Fibroblast of villous mesenchyme (primary cell): ENCODE results near the gene PLEKHB1. TPM values are rescaled to one million over a fixed set of nuclear protein-coding genes. Genes with fewer than 3 reads are reported as not detected.

Source experiments
- DNase-seq: peaks from one replicate; pipeline ENCODE4 v3.0.0-alpha.2; 2010; ENCODE audit warnings: low read depth
- H3K4me3 ChIP-seq: 2 replicates; pipeline ENCODE4 v1.5.1; 2011; ENCODE audit warnings: low read depth, mild to moderate bottlenecking, low read length
- total RNA-seq: library from RNA; depleted of rRNA; stranded (reverse); fragments of >200 nt; gene quantifications from 2 replicates; pipeline ENCODE4 v1.2.3, GENCODE V29; 2012
- TF ChIP-seq, protein P1 (sequence below): IDR thresholded peaks from 2 replicates; pipeline ENCODE4 v1.5.1; 2012; ENCODE audit warnings: low read depth, mild to moderate bottlenecking, low read length; ENCODE audit not compliant: insufficient read depth

The PLEKHB1 gene
- total RNA-seq, 1 donor: under 0.01 TPM

DNA sequence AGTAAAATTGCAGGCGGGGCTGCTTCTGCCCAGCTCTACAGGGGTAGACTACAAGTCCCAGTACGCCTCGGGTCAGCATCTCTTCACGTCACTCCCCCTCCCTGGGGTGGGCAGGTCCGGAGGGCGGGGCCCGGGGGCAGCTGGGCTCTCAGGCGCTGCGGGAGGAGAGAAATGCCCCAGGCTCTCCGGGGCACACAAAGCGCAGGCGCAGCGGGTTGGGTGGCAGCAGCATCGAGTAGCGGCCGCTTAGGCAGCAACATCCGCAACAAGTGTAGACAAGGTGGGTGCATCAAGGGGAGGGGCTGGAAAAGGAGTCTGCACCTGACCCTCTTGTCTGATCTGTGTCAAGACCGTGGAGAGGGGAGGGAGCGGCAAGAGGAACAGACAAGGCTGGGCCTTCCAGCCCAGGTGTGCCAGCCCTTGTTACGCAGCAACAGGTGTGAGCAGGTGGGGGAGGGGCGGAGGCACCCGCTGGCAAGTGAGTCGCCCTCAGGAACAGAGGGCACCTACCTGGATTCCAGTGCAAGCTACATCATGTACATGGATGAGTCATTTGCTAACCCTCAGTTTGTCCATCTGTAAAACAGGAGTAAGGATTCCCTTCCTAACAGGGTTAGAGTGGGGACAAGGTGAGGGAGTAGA lies 1.2 kb downstream of the PLEKHB1 start:
- no peak overlapping the region for H3K4me3 ChIP-seq
- TF ChIP-seq, protein P1, sequence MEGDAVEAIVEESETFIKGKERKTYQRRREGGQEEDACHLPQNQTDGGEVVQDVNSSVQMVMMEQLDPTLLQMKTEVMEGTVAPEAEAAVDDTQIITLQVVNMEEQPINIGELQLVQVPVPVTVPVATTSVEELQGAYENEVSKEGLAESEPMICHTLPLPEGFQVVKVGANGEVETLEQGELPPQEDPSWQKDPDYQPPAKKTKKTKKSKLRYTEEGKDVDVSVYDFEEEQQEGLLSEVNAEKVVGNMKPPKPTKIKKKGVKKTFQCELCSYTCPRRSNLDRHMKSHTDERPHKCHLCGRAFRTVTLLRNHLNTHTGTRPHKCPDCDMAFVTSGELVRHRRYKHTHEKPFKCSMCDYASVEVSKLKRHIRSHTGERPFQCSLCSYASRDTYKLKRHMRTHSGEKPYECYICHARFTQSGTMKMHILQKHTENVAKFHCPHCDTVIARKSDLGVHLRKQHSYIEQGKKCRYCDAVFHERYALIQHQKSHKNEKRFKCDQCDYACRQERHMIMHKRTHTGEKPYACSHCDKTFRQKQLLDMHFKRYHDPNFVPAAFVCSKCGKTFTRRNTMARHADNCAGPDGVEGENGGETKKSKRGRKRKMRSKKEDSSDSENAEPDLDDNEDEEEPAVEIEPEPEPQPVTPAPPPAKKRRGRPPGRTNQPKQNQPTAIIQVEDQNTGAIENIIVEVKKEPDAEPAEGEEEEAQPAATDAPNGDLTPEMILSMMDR: no peak
- peak; percentile 76 for DNase-seq

DNA sequence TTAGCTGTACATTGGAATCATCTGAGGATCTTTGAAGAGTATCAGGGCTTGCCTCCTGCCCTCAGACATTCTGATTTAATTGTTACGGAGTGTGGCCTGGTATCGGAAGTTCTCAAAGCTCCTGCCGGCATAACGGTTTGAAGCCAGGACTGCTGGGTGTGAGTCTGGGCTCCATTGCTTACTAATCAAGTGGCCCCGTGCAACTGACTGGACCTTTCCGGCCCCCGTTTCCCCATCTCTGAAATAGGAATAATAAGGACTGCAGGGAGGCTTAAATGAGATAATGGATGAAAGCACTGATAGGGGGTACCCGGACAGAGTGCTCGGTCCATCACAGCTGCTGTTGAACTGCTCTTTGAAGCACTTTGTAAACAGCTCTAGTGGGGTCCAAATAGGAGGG lies 1.7 kb downstream of the PLEKHB1 start:
- no peak for DNase-seq
- TF ChIP-seq, protein P1: no peak
- H3K4me3 ChIP-seq: no peak overlapping the region

- no peak for DNase-seq
- no peak overlapping the region for H3K4me3 ChIP-seq
- TF ChIP-seq, protein P1: no peak
Measured at GRCh38 chr11:73648571-73649046, 2.2 kb downstream of the PLEKHB1 start.

- TF ChIP-seq, protein P1: no peak
- no peak overlapping the region for H3K4me3 ChIP-seq
- no peak for DNase-seq
Measured at GRCh38 chr11:73649206-73649605, 2.8 kb downstream of the PLEKHB1 start.

GRCh38 chr11:73650400-73650799 lies 4.0 kb downstream of the PLEKHB1 start:
- TF ChIP-seq, protein P1: no peak
- no peak overlapping the region for H3K4me3 ChIP-seq
- DNase-seq: no peak

GRCh38 chr11:73651252-73651651 lies 4.9 kb downstream of the PLEKHB1 start:
- TF ChIP-seq, protein P1: no peak
- DNase-seq: no peak
- no peak overlapping the region for H3K4me3 ChIP-seq

- no peak for DNase-seq
- TF ChIP-seq, protein P1: no peak
- H3K4me3 ChIP-seq: no peak overlapping the region
Measured at GRCh38 chr11:73651661-73652045, 5.3 kb downstream of the PLEKHB1 start.
